HG03139 (cell line): ENCODE data around the gene ADAP1.
"Not testable (repeated sequence)": the region's sequence is repeated elsewhere in the genome, so short reads cannot be mapped to it uniquely, and the experiment has no call there.

Source experiments
- ATAC-seq: cut with Tn5 transposase; IDR thresholded peaks from one replicate; pipeline ENCODE4 v1.9.1; 2021; ENCODE audit not compliant: unreplicated experiment

Gene ADAP1

GRCh38 chr7:884191-885003 is 70.1 kb downstream of the ADAP1 start:
- ATAC-seq = no peak

- no peak for ATAC-seq
These were observed 71.1 kb downstream of the ADAP1 start for GRCh38 chr7:883055-884021.

GRCh38 chr7:882336-883035 is 72.0 kb downstream of the ADAP1 start:
- ATAC-seq = no peak

GRCh38 chr7:881441-882234 is 72.8 kb downstream of the ADAP1 start:
- no peak for ATAC-seq

- ATAC-seq = no peak
These were observed 74.0 kb downstream of the ADAP1 start for GRCh38 chr7:880450-880849.

- no peak for ATAC-seq
These were observed 74.8 kb downstream of the ADAP1 start for GRCh38 chr7:879706-880105.

GRCh38 chr7:879093-879492 is 75.4 kb downstream of the ADAP1 start:
- no peak for ATAC-seq

GRCh38 chr7:877312-878232 is 76.9 kb downstream of the ADAP1 start:
- ATAC-seq = no peak

GRCh38 chr7:876972-877311 is 77.5 kb downstream of the ADAP1 start:
- ATAC-seq = no peak

GRCh38 chr7:876077-876971 is 78.2 kb downstream of the ADAP1 start, which contains the start of gene GET4:
Gene GET4 (plus strand): TSS chr7:876554. CDS start chr7:876646, 92 bp downstream.
- peak; percentile 65 for ATAC-seq

- ATAC-seq = no peak
These were observed 78.9 kb downstream of the ADAP1 start for GRCh38 chr7:875476-876076.

GRCh38 chr7:875051-875450 is 79.4 kb downstream of the ADAP1 start:
- ATAC-seq = no peak

- ATAC-seq = no peak
These were observed 80.3 kb downstream of the ADAP1 start for GRCh38 chr7:874031-874749.

GRCh38 chr7:873367-874002 is 81.0 kb downstream of the ADAP1 start:
- no peak for ATAC-seq

- ATAC-seq = not testable (repeated sequence)
These were observed 81.8 kb downstream of the ADAP1 start for GRCh38 chr7:872685-873084.

- no peak for ATAC-seq
These were observed 82.5 kb downstream of the ADAP1 start for GRCh38 chr7:871900-872537.
